HepG2 (cell line): Measurements from ENCODE around the gene BMERB1. TPM values are rescaled to one million over a fixed set of nuclear protein-coding genes. Genes with fewer than 3 reads are reported as not detected.

Experiments used
- ATF7 ChIP-seq, 2 experiments: fragments of 450-650 bp in 1 of 2; sonication (generic) in 1 of 2; formaldehyde crosslinking in 1 of 2; IDR thresholded peaks; 2 replicates each; pipeline versions ENCODE4 v1.4.0 to v1.6.1; 2016 to 2020; ENCODE audit warnings: antibody characterized with exemption in 1 of 2, mild to moderate bottlenecking in 1 of 2, missing genetic modification reagents in 1 of 2
- FOXJ3 ChIP-seq: sonication (generic); formaldehyde crosslinking; IDR thresholded peaks from 2 replicates; pipeline ENCODE4 v1.4.0; 2020; ENCODE audit warnings: missing genetic modification reagents, mild to moderate bottlenecking, borderline replicate concordance
- JUND ChIP-seq: sonication (generic); formaldehyde crosslinking; IDR thresholded peaks from 2 replicates; pipeline ENCODE4 v1.8.0; 2022; ENCODE audit warnings: mild to moderate bottlenecking, missing genetic modification reagents
- KAT7 ChIP-seq: IDR thresholded peaks from 2 replicates; pipeline ENCODE4 v1.6.1; 2018; ENCODE audit warnings: borderline replicate concordance, missing compliant biosample characterization
- KLF16 ChIP-seq, 2 experiments: sonication (generic) in 1 of 2; formaldehyde crosslinking in 1 of 2; IDR thresholded peaks; 2 replicates each; pipeline versions ENCODE4 v1.6.1 to v1.8.0; 2016 to 2023; ENCODE audit warnings: missing genetic modification reagents in 2 of 2, missing compliant biosample characterization in 1 of 2
- NFKBIZ ChIP-seq: IDR thresholded peaks from 2 replicates; pipeline ENCODE4 v1.6.1; 2018; ENCODE audit warnings: missing genetic modification reagents, missing compliant biosample characterization
- PHF8 ChIP-seq: sonication (generic); formaldehyde crosslinking; IDR thresholded peaks from 2 replicates; pipeline ENCODE4 v1.5.0; 2020; ENCODE audit warnings: missing genetic modification reagents
- RFXAP ChIP-seq: sonication (generic); formaldehyde crosslinking; IDR thresholded peaks from 2 replicates; pipeline ENCODE4 v1.4.0; 2020; ENCODE audit warnings: missing genetic modification reagents, borderline replicate concordance
- TBP ChIP-seq: sonication (generic); formaldehyde crosslinking; IDR thresholded peaks from 2 replicates; pipeline ENCODE4 v1.5.0; 2020; ENCODE audit warnings: missing genetic modification reagents
- ZNF17 ChIP-seq: sonication (generic); formaldehyde crosslinking; IDR thresholded peaks from 2 replicates; pipeline ENCODE4 v1.5.0; 2020; ENCODE audit warnings: mild to moderate bottlenecking, missing genetic modification reagents
- ZNF263 ChIP-seq: sonication (generic); formaldehyde crosslinking; IDR thresholded peaks from 2 replicates; pipeline ENCODE4 v1.4.0; 2020; ENCODE audit warnings: missing genetic modification reagents
- ZNF33B ChIP-seq: sonication (generic); formaldehyde crosslinking; IDR thresholded peaks from 2 replicates; pipeline ENCODE4 v1.5.1; 2020; ENCODE audit warnings: mild to moderate bottlenecking, missing genetic modification reagents
- ZNF598 ChIP-seq: sonication (generic); formaldehyde crosslinking; IDR thresholded peaks from 2 replicates; pipeline ENCODE4 v1.5.1; 2020; ENCODE audit warnings: mild to moderate bottlenecking, missing genetic modification reagents, borderline replicate concordance
- ZNF724P ChIP-seq: sonication (generic); formaldehyde crosslinking; IDR thresholded peaks from 2 replicates; pipeline ENCODE4 v1.8.0; 2022; ENCODE audit warnings: missing genetic modification reagents, borderline replicate concordance
- polyA plus RNA-seq, 8 experiments: library from polyadenylated mRNA; depleted of rRNA in 3 of 8; stranded (reverse) in 7 of 8; unstranded in 1 of 8; fragments of >200 nt; fragmentation: Illumina TruSeq in 4 of 8; extraction: Trizol in 4 of 8; gene quantifications; 2 replicates each; pipeline versions ENCODE4 v1.2.1 to v1.2.3, GENCODE V29; 2011 to 2016; ENCODE audit warnings: low read depth in 4 of 8, missing spikeins in 1 of 8, mixed read lengths in 1 of 8; ENCODE audit not compliant: insufficient read depth in 1 of 8
- total RNA-seq, 5 experiments: library from RNA; depleted of rRNA; stranded (reverse); fragments of >200 nt; fragmentation: Illumina TruSeq; extraction: Trizol; gene quantifications; 2 replicates each; pipeline ENCODE4 v1.2.3, GENCODE V29; 2016; ENCODE audit warnings: low read depth in 1 of 5
- TF ChIP-seq, protein P1 (sequence below): sonication (generic); formaldehyde crosslinking; IDR thresholded peaks from 2 replicates; pipeline ENCODE4 v1.8.1; 2022; ENCODE audit warnings: low read depth, mild to moderate bottlenecking, missing genetic modification reagents
- TF ChIP-seq, protein P2 (sequence below): sonication (generic); formaldehyde crosslinking; IDR thresholded peaks from 2 replicates; pipeline ENCODE4 v1.4.0; 2020; ENCODE audit warnings: missing genetic modification reagents, borderline replicate concordance
- TF ChIP-seq, protein P3 (sequence below): sonication (generic); formaldehyde crosslinking; IDR thresholded peaks from 2 replicates; pipeline ENCODE4 v1.5.1; 2020; ENCODE audit warnings: missing genetic modification reagents, mild to moderate bottlenecking, borderline replicate concordance
- TF ChIP-seq, protein P4 (sequence below): sonication (generic); formaldehyde crosslinking; IDR thresholded peaks from 2 replicates; pipeline ENCODE4 v1.4.0; 2020; ENCODE audit warnings: missing genetic modification reagents, borderline replicate concordance
- TF ChIP-seq, protein P5 (sequence below): fragments of 450-650 bp; IDR thresholded peaks from 2 replicates; pipeline ENCODE4 v1.6.1; 2017

BMERB1 gene
- total and polyA plus RNA-seq, 2 of the 13 experiments (the other 11 are each of a cell fraction or from before 2014, with no cell fraction given): 1.4 TPM

DNA sequence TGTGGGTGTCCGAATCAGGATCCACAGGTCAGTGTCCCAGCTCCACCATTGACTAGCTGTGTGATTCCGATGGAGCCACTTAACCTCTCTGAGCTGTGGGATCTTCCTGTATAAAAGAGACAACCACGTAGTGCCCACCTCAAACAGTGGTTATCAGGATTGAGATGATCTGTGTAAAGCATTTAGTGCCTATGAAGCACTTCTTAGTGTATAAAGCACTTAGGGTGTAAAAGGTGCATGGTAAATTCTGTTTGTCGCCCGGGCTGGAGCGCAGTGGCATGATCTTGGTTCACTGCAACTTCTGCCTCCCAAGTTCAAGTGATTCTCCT, 113.3 kb downstream of the BMERB1 start (continued):
- TF ChIP-seq, protein P1, sequence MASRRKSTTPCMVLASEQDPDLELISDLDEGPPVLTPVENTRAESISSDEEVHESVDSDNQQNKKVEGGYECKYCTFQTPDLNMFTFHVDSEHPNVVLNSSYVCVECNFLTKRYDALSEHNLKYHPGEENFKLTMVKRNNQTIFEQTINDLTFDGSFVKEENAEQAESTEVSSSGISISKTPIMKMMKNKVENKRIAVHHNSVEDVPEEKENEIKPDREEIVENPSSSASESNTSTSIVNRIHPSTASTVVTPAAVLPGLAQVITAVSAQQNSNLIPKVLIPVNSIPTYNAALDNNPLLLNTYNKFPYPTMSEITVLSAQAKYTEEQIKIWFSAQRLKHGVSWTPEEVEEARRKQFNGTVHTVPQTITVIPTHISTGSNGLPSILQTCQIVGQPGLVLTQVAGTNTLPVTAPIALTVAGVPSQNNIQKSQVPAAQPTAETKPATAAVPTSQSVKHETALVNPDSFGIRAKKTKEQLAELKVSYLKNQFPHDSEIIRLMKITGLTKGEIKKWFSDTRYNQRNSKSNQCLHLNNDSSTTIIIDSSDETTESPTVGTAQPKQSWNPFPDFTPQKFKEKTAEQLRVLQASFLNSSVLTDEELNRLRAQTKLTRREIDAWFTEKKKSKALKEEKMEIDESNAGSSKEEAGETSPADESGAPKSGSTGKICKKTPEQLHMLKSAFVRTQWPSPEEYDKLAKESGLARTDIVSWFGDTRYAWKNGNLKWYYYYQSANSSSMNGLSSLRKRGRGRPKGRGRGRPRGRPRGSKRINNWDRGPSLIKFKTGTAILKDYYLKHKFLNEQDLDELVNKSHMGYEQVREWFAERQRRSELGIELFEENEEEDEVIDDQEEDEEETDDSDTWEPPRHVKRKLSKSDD (CRISPR knock-in tag): 0 out of 2 replicates have a peak, but pooled peaks have one; percentile 41
- TF ChIP-seq ZNF724P (CRISPR knock-in tag): 0 out of 2 replicates have a peak, but pooled peaks have one; percentile 29
- no peak for TF ChIP-seq JUND (CRISPR knock-in tag)
- TF ChIP-seq RFXAP (CRISPR knock-in tag): 0 out of 2 replicates have a peak, but pooled peaks have one; percentile 28
- TF ChIP-seq ATF7 (IDR thresholded peaks at IDR 0.05): no peak
- no peak for TF ChIP-seq ATF7 (CRISPR knock-in tag; IDR thresholded peaks at IDR 0.05)
- no peak for TF ChIP-seq ZNF263
- TF ChIP-seq NFKBIZ (CRISPR knock-in tag): no peak
- TF ChIP-seq PHF8 (CRISPR knock-in tag): no peak
- no peak for TF ChIP-seq KLF16 (CRISPR knock-in tag; IDR thresholded peaks at IDR 0.05)
- TF ChIP-seq ZNF598 (CRISPR knock-in tag): no peak
- no peak for TF ChIP-seq TBP (CRISPR knock-in tag)
- TF ChIP-seq ZNF33B (CRISPR knock-in tag): no peak
- TF ChIP-seq ZNF17: no peak
- TF ChIP-seq, protein P2, sequence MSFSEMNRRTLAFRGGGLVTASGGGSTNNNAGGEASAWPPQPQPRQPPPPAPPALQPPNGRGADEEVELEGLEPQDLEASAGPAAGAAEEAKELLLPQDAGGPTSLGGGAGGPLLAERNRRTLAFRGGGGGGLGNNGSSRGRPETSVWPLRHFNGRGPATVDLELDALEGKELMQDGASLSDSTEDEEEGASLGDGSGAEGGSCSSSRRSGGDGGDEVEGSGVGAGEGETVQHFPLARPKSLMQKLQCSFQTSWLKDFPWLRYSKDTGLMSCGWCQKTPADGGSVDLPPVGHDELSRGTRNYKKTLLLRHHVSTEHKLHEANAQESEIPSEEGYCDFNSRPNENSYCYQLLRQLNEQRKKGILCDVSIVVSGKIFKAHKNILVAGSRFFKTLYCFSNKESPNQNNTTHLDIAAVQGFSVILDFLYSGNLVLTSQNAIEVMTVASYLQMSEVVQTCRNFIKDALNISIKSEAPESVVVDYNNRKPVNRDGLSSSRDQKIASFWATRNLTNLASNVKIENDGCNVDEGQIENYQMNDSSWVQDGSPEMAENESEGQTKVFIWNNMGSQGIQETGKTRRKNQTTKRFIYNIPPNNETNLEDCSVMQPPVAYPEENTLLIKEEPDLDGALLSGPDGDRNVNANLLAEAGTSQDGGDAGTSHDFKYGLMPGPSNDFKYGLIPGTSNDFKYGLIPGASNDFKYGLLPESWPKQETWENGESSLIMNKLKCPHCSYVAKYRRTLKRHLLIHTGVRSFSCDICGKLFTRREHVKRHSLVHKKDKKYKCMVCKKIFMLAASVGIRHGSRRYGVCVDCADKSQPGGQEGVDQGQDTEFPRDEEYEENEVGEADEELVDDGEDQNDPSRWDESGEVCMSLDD (CRISPR knock-in tag): no peak
- no peak for TF ChIP-seq KAT7 (CRISPR knock-in tag)
- TF ChIP-seq, protein P3, sequence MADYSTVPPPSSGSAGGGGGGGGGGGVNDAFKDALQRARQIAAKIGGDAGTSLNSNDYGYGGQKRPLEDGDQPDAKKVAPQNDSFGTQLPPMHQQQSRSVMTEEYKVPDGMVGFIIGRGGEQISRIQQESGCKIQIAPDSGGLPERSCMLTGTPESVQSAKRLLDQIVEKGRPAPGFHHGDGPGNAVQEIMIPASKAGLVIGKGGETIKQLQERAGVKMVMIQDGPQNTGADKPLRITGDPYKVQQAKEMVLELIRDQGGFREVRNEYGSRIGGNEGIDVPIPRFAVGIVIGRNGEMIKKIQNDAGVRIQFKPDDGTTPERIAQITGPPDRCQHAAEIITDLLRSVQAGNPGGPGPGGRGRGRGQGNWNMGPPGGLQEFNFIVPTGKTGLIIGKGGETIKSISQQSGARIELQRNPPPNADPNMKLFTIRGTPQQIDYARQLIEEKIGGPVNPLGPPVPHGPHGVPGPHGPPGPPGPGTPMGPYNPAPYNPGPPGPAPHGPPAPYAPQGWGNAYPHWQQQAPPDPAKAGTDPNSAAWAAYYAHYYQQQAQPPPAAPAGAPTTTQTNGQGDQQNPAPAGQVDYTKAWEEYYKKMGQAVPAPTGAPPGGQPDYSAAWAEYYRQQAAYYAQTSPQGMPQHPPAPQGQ (CRISPR knock-in tag): no peak
- TF ChIP-seq, protein P4, sequence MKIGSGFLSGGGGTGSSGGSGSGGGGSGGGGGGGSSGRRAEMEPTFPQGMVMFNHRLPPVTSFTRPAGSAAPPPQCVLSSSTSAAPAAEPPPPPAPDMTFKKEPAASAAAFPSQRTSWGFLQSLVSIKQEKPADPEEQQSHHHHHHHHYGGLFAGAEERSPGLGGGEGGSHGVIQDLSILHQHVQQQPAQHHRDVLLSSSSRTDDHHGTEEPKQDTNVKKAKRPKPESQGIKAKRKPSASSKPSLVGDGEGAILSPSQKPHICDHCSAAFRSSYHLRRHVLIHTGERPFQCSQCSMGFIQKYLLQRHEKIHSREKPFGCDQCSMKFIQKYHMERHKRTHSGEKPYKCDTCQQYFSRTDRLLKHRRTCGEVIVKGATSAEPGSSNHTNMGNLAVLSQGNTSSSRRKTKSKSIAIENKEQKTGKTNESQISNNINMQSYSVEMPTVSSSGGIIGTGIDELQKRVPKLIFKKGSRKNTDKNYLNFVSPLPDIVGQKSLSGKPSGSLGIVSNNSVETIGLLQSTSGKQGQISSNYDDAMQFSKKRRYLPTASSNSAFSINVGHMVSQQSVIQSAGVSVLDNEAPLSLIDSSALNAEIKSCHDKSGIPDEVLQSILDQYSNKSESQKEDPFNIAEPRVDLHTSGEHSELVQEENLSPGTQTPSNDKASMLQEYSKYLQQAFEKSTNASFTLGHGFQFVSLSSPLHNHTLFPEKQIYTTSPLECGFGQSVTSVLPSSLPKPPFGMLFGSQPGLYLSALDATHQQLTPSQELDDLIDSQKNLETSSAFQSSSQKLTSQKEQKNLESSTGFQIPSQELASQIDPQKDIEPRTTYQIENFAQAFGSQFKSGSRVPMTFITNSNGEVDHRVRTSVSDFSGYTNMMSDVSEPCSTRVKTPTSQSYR (CRISPR knock-in tag): no peak
- TF ChIP-seq, protein P5, sequence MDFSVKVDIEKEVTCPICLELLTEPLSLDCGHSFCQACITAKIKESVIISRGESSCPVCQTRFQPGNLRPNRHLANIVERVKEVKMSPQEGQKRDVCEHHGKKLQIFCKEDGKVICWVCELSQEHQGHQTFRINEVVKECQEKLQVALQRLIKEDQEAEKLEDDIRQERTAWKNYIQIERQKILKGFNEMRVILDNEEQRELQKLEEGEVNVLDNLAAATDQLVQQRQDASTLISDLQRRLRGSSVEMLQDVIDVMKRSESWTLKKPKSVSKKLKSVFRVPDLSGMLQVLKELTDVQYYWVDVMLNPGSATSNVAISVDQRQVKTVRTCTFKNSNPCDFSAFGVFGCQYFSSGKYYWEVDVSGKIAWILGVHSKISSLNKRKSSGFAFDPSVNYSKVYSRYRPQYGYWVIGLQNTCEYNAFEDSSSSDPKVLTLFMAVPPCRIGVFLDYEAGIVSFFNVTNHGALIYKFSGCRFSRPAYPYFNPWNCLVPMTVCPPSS: no peak
- TF ChIP-seq FOXJ3: no peak
